Measurements from ENCODE around the gene MICU2.

Gene MICU2

DNA sequence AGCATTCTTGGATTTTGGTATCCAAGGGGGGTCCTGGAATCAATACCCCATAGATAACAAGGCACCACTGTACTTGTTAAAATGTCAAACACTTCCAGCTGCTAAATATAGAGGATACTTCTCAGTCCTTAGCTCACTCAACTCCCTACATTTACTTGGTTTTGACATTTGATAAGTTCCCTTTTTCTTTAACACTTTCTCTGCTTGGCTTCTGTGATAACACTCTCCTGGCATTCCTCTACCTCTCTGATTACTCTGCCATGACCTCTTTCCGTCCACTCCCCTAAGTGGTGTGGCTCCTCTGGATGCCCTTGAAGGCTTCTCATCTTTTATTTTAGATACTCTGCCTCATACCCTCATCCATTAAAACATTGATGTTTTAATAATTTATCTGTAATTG lies 65.2 kb downstream of the MICU2 start:
- no peak for DNase-seq
- Histone ChIP-seq H3K36me3 (replicated peaks) (no peaks in the 10 kb centered on the region), H3K4me3 (ENCODE audit: low read depth, low read length) (no peak overlapping the region), H3K27ac (no peak overlapping the region), H3K27me3 (replicated peaks) (no peaks in the 10 kb centered on the region)
- TF ChIP-seq, protein P1, sequence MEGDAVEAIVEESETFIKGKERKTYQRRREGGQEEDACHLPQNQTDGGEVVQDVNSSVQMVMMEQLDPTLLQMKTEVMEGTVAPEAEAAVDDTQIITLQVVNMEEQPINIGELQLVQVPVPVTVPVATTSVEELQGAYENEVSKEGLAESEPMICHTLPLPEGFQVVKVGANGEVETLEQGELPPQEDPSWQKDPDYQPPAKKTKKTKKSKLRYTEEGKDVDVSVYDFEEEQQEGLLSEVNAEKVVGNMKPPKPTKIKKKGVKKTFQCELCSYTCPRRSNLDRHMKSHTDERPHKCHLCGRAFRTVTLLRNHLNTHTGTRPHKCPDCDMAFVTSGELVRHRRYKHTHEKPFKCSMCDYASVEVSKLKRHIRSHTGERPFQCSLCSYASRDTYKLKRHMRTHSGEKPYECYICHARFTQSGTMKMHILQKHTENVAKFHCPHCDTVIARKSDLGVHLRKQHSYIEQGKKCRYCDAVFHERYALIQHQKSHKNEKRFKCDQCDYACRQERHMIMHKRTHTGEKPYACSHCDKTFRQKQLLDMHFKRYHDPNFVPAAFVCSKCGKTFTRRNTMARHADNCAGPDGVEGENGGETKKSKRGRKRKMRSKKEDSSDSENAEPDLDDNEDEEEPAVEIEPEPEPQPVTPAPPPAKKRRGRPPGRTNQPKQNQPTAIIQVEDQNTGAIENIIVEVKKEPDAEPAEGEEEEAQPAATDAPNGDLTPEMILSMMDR (IDR thresholded peaks at IDR 0.05; ENCODE audit: low read depth, low read length, missing control alignments), result no peak
- in situ Hi-C loops (cut with HindIII; ENCODE audit: low pct_ligation_motif_present, low sequenced_read_pairs), result no loop called here

- in situ Hi-C loops (cut with HindIII; ENCODE audit: low pct_ligation_motif_present, low sequenced_read_pairs), result no loop called here
- no peaks in the 10 kb centered on the region for H3K36me3 ChIP-seq (replicated peaks)
Measured at GRCh38 chr13:21538280-21538679, 65.7 kb downstream of the MICU2 start.

GRCh38 chr13:21537105-21537504 lies 66.9 kb downstream of the MICU2 start:
- in situ Hi-C loops (cut with HindIII; ENCODE audit: low pct_ligation_motif_present, low sequenced_read_pairs), result no loop called here
- no peaks in the 10 kb centered on the region for H3K36me3 ChIP-seq (replicated peaks)
- no peak overlapping the region for H3K27ac ChIP-seq
- no peak for DNase-seq
- TF ChIP-seq, protein P1 (IDR thresholded peaks at IDR 0.05; ENCODE audit: low read depth, low read length, missing control alignments), result no peak
- H3K27me3 ChIP-seq (replicated peaks), result no peaks in the 10 kb centered on the region
- no peak overlapping the region for H3K4me3 ChIP-seq (ENCODE audit: low read depth, low read length)

More at GRCh38 chr13:21538280-21538679, 65.7 kb downstream of the MICU2 start:
- no peak for DNase-seq
- TF ChIP-seq, protein P1 (IDR thresholded peaks at IDR 0.05; ENCODE audit: low read depth, low read length, missing control alignments), result no peak
- Histone ChIP-seq H3K4me3 (ENCODE audit: low read depth, low read length) (no peak overlapping the region), H3K27ac (no peak overlapping the region), H3K27me3 (replicated peaks) (no peaks in the 10 kb centered on the region)

DNA sequence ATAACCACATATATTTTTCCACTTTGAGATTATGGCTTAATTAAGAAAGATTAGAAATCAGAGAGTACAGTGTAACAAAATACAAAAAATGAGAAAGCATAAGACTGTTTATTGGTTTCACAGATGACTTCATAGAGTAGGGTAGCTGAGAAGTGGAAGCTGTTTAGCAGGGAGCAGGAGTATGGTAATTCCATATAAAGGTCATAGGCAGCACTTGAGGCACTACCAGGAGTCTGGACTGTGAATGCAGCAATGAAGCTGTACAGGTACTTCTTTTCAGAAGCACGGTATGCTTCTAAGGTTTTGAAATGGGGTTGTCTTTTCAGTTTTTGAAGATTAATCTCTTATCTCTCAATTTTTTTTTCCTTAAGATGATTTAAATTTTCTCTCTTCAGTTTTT lies 69.2 kb downstream of the MICU2 start:
- H3K27me3 ChIP-seq (replicated peaks), result no peaks in the 10 kb centered on the region
- no peak overlapping the region for H3K27ac ChIP-seq
- TF ChIP-seq, protein P1 (IDR thresholded peaks at IDR 0.05; ENCODE audit: low read depth, low read length, missing control alignments), result no peak
- in situ Hi-C loops (cut with HindIII; ENCODE audit: low pct_ligation_motif_present, low sequenced_read_pairs), result no loop called here
- H3K36me3 ChIP-seq (replicated peaks), result no peaks in the 10 kb centered on the region
- H3K4me3 ChIP-seq (ENCODE audit: low read depth, low read length), result no peak overlapping the region
- DNase-seq, result no peak

GRCh38 chr13:21531455-21531854 lies 72.5 kb downstream of the MICU2 start:
- H3K27me3 ChIP-seq (replicated peaks), result no peaks in the 10 kb centered on the region
- H3K27ac ChIP-seq, result no peak overlapping the region
- in situ Hi-C loops (cut with HindIII; ENCODE audit: low pct_ligation_motif_present, low sequenced_read_pairs), result no loop called here
- no peak for DNase-seq
- H3K4me3 ChIP-seq (ENCODE audit: low read depth, low read length), result no peak overlapping the region
- TF ChIP-seq, protein P1 (IDR thresholded peaks at IDR 0.05; ENCODE audit: low read depth, low read length, missing control alignments), result no peak
- H3K36me3 ChIP-seq (replicated peaks), result no peaks in the 10 kb centered on the region

DNA sequence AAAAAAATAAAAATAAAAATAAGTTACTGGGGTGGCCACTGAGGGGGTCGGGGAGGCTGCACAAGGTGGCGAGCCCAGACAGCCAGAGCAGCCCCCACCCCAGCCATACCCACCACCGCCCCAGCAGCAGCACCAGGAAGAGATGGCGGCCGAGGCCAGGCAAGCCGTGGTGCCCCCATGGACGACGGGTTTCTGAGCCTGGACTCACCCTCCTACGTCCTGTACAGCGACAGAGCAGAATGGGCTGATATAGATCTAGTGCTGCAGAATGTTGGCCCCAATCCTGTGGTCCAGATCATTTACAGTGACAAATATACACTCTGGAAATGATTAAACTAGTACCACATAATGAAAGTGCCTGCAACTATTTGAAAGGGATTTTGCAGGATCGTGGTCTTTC lies 73.3 kb downstream of the MICU2 start:
- TF ChIP-seq, protein P1 (IDR thresholded peaks at IDR 0.05; ENCODE audit: low read depth, low read length, missing control alignments), result no peak
- H3K27ac ChIP-seq, result no peak overlapping the region
- no peaks in the 10 kb centered on the region for H3K36me3 ChIP-seq (replicated peaks)
- no peaks in the 10 kb centered on the region for H3K27me3 ChIP-seq (replicated peaks)
- DNase-seq, result no peak
- H3K4me3 ChIP-seq (ENCODE audit: low read depth, low read length), result no peak overlapping the region
- in situ Hi-C loops (cut with HindIII; ENCODE audit: low pct_ligation_motif_present, low sequenced_read_pairs), result no loop called here

Data from brain microvascular endothelial cell (primary cell).